ENCODE results near the gene GCM1.

Gene GCM1

GRCh38 chr6:53130569-53131290 lies 17.9 kb downstream of the GCM1 start:
- Histone ChIP-seq H3K27me3 (ENCODE audit: control insufficient read depth in 1 of 2, insufficient read depth in 2 of 2, low read length in 2 of 2) (no peaks in the 10 kb centered on the region), H3K36me3 (ENCODE audit: control insufficient read depth in 1 of 2, insufficient read depth in 2 of 2, low read length in 2 of 2) (no peaks in the 10 kb centered on the region), H3K27ac (ENCODE audit: low read depth, low read length) (no peak overlapping the region), H3K4me3 (ENCODE audit: low read depth in 1 of 2, low read length in 2 of 2) (no peak overlapping the region), H3K9me3 (ENCODE audit: control insufficient read depth in 1 of 2, low read length in 2 of 2) (no peaks in the 10 kb centered on the region), H3K4me1 (ENCODE audit: control insufficient read depth in 1 of 2, insufficient read depth in 2 of 2, low read length in 2 of 2) (no peaks in the 10 kb centered on the region), H3K9ac (ENCODE audit: low read depth in 1 of 2, low read length in 2 of 2) (no peak overlapping the region)

GRCh38 chr6:53128842-53129241 lies 19.8 kb downstream of the GCM1 start:
- H3K4me1 ChIP-seq (ENCODE audit: control insufficient read depth in 1 of 2, insufficient read depth in 2 of 2, low read length in 2 of 2), result no peaks in the 10 kb centered on the region
- no peak overlapping the region for H3K4me3 ChIP-seq (ENCODE audit: low read depth in 1 of 2, low read length in 2 of 2)
- H3K9me3 ChIP-seq (ENCODE audit: control insufficient read depth in 1 of 2, low read length in 2 of 2), result no peaks in the 10 kb centered on the region
- H3K27me3 ChIP-seq (ENCODE audit: control insufficient read depth in 1 of 2, insufficient read depth in 2 of 2, low read length in 2 of 2), result no peaks in the 10 kb centered on the region
- no peak overlapping the region for H3K27ac ChIP-seq (ENCODE audit: low read depth, low read length)
- H3K36me3 ChIP-seq (ENCODE audit: control insufficient read depth in 1 of 2, insufficient read depth in 2 of 2, low read length in 2 of 2), result no peaks in the 10 kb centered on the region
- H3K9ac ChIP-seq (ENCODE audit: low read depth in 1 of 2, low read length in 2 of 2), result no peak overlapping the region

DNA sequence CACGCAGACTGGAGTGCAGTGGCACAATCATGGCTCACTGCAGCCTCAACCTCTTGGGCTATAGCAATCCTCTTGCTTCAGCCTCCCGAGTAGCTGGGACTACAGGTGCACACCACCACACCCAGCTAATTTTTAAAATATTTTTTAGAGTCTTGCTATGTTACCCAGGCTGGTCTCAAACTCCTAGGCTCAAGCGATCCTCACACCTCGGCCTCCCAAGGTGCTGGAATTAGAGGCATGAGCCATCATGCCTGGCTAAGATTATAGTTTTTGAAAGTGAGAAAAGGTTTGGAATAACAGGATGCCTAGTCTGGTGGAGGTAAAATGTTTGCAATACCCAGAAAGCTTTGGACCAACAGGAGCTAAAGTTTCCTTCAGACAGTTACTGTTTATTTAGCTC lies 23.4 kb downstream of the GCM1 start:
- H3K27ac ChIP-seq (ENCODE audit: low read depth, low read length), result no peak overlapping the region
- no peaks in the 10 kb centered on the region for H3K27me3 ChIP-seq (ENCODE audit: control insufficient read depth in 1 of 2, insufficient read depth in 2 of 2, low read length in 2 of 2)
- H3K4me3 ChIP-seq (ENCODE audit: low read depth in 1 of 2, low read length in 2 of 2), result no peak overlapping the region
- no peaks in the 10 kb centered on the region for H3K9me3 ChIP-seq (ENCODE audit: control insufficient read depth in 1 of 2, low read length in 2 of 2)
- no peak overlapping the region for H3K9ac ChIP-seq (ENCODE audit: low read depth in 1 of 2, low read length in 2 of 2)
- H3K36me3 ChIP-seq (ENCODE audit: control insufficient read depth in 1 of 2, insufficient read depth in 2 of 2, low read length in 2 of 2), result no peaks in the 10 kb centered on the region
- peaks cover 0 to 3% of the 10 kb centered on the region in 2 donors for H3K4me1 ChIP-seq (ENCODE audit: control insufficient read depth in 1 of 2, insufficient read depth in 2 of 2, low read length in 2 of 2)

GRCh38 chr6:53124131-53124800 lies 24.4 kb downstream of the GCM1 start:
- Histone ChIP-seq H3K27ac (ENCODE audit: low read depth, low read length) (no peak overlapping the region), H3K4me1 (ENCODE audit: control insufficient read depth in 1 of 2, insufficient read depth in 2 of 2, low read length in 2 of 2) (peaks cover 5 to 8% of the 10 kb centered on the region in 2 donors), H3K4me3 (ENCODE audit: low read depth in 1 of 2, low read length in 2 of 2) (no peak overlapping the region), H3K9ac (ENCODE audit: low read depth in 1 of 2, low read length in 2 of 2) (no peak overlapping the region), H3K27me3 (ENCODE audit: control insufficient read depth in 1 of 2, insufficient read depth in 2 of 2, low read length in 2 of 2) (no peaks in the 10 kb centered on the region), H3K9me3 (ENCODE audit: control insufficient read depth in 1 of 2, low read length in 2 of 2) (no peaks in the 10 kb centered on the region), H3K36me3 (ENCODE audit: control insufficient read depth in 1 of 2, insufficient read depth in 2 of 2, low read length in 2 of 2) (no peaks in the 10 kb centered on the region)

DNA sequence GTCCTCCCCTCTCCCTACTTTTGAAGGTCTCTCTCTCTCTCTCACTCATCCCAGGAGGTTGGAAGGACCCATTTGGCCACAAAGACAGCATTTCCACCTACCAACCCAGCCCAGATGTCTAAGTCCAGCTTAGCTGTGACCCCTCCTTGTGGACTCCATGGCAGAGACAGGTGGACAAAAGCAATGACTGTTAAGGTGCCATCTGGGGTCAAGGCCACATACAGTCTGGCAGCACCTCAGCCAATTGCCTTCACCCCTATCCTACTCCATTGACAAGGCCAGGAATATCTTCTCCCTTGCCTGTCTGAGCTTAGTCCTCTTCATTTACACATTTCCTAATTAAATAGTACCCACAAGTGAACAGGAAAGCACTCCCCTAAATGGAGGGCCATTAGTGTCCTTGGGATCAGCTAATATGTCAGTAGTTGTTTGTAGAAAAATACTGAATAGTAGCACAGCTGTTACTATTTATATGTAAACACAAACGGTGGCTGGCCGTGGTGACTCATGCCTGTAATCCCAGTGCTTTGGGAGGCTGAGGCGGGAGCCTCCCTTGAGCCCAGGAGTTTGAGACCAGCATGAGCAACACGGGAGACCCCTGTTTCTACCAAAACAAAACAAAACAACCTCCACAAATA lies 28.8 kb downstream of the GCM1 start:
- Histone ChIP-seq H3K27me3 (ENCODE audit: control insufficient read depth in 1 of 2, insufficient read depth in 2 of 2, low read length in 2 of 2) (no peaks in the 10 kb centered on the region), H3K9me3 (ENCODE audit: control insufficient read depth in 1 of 2, low read length in 2 of 2) (no peaks in the 10 kb centered on the region), H3K4me1 (ENCODE audit: control insufficient read depth in 1 of 2, insufficient read depth in 2 of 2, low read length in 2 of 2) (peaks cover 5 to 8% of the 10 kb centered on the region in 2 donors), H3K4me3 (ENCODE audit: low read depth in 1 of 2, low read length in 2 of 2) (no peak overlapping the region), H3K36me3 (ENCODE audit: control insufficient read depth in 1 of 2, insufficient read depth in 2 of 2, low read length in 2 of 2) (no peaks in the 10 kb centered on the region), H3K27ac (ENCODE audit: low read depth, low read length) (peak overlapping the region; percentile 15), H3K9ac (ENCODE audit: low read depth in 1 of 2, low read length in 2 of 2) (no peak overlapping the region)

- H3K27me3 ChIP-seq (ENCODE audit: control insufficient read depth in 1 of 2, insufficient read depth in 2 of 2, low read length in 2 of 2), result no peaks in the 10 kb centered on the region
- H3K9ac ChIP-seq (ENCODE audit: low read depth in 1 of 2, low read length in 2 of 2), result no peak overlapping the region
- H3K4me1 ChIP-seq (ENCODE audit: control insufficient read depth in 1 of 2, insufficient read depth in 2 of 2, low read length in 2 of 2), result peaks cover 5 to 8% of the 10 kb centered on the region in 2 donors
- no peaks in the 10 kb centered on the region for H3K36me3 ChIP-seq (ENCODE audit: control insufficient read depth in 1 of 2, insufficient read depth in 2 of 2, low read length in 2 of 2)
- H3K27ac ChIP-seq (ENCODE audit: low read depth, low read length), result no peak overlapping the region
- H3K9me3 ChIP-seq (ENCODE audit: control insufficient read depth in 1 of 2, low read length in 2 of 2), result no peaks in the 10 kb centered on the region
- no peak overlapping the region for H3K4me3 ChIP-seq (ENCODE audit: low read depth in 1 of 2, low read length in 2 of 2)
Measured at GRCh38 chr6:53119349-53119748, 29.3 kb downstream of the GCM1 start.

DNA sequence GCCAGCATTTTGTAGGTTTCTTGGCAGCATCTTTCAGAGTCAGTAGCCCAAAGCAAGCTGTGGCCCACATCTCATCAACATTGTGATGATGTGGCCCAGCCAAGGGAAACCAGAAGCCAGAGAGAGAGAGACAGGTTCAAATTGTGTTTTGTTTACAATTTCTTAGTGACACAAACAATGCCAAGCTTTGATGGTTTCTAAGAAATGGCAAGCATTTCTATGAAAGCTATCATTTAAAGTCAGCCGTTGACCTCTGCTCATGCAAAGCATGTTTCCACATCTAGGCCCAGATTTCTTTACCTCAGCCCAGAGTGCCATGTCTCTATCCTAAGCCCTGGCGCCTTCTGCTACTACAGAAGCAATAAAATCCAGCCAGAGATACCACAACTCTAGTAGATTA lies 32.9 kb downstream of the GCM1 start:
- H3K9ac ChIP-seq (ENCODE audit: low read depth in 1 of 2, low read length in 2 of 2), result no peak overlapping the region
- H3K9me3 ChIP-seq (ENCODE audit: control insufficient read depth in 1 of 2, low read length in 2 of 2), result no peaks in the 10 kb centered on the region
- no peak overlapping the region for H3K27ac ChIP-seq (ENCODE audit: low read depth, low read length)
- H3K4me3 ChIP-seq (ENCODE audit: low read depth in 1 of 2, low read length in 2 of 2), result no peak overlapping the region
- no peaks in the 10 kb centered on the region for H3K27me3 ChIP-seq (ENCODE audit: control insufficient read depth in 1 of 2, insufficient read depth in 2 of 2, low read length in 2 of 2)
- peaks cover 17 to 22% of the 10 kb centered on the region in 2 donors for H3K4me1 ChIP-seq (ENCODE audit: control insufficient read depth in 1 of 2, insufficient read depth in 2 of 2, low read length in 2 of 2)
- no peaks in the 10 kb centered on the region for H3K36me3 ChIP-seq (ENCODE audit: control insufficient read depth in 1 of 2, insufficient read depth in 2 of 2, low read length in 2 of 2)

GRCh38 chr6:53115113-53115512 lies 33.5 kb downstream of the GCM1 start:
- no peaks in the 10 kb centered on the region for H3K27me3 ChIP-seq (ENCODE audit: control insufficient read depth in 1 of 2, insufficient read depth in 2 of 2, low read length in 2 of 2)
- no peak overlapping the region for H3K9ac ChIP-seq (ENCODE audit: low read depth in 1 of 2, low read length in 2 of 2)
- H3K9me3 ChIP-seq (ENCODE audit: control insufficient read depth in 1 of 2, low read length in 2 of 2), result no peaks in the 10 kb centered on the region
- no peaks in the 10 kb centered on the region for H3K36me3 ChIP-seq (ENCODE audit: control insufficient read depth in 1 of 2, insufficient read depth in 2 of 2, low read length in 2 of 2)
- H3K4me3 ChIP-seq (ENCODE audit: low read depth in 1 of 2, low read length in 2 of 2), result no peak overlapping the region
- H3K4me1 ChIP-seq (ENCODE audit: control insufficient read depth in 1 of 2, insufficient read depth in 2 of 2, low read length in 2 of 2), result peaks cover 17 to 18% of the 10 kb centered on the region in 2 donors
- H3K27ac ChIP-seq (ENCODE audit: low read depth, low read length), result no peak overlapping the region

DNA sequence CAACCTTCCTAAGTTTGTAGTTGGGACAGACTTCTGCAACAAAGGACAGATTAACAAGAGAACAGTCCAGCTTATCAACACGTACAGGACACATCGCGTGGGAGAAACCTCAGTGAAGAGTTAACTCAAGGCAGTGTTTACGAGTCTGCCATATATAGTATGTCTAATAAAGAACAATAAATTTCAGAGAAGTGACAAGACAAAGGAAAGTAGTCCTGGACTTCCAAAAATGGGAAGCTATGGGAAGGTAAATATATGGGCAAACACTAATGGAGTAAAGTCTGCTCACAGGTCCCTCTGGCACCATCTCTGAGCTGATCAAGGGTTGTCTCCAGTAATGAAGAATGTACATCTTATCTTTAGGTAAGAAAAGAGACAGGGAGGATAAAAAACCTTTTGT lies 34.9 kb downstream of the GCM1 start:
- no peak overlapping the region for H3K27ac ChIP-seq (ENCODE audit: low read depth, low read length)
- no peak overlapping the region for H3K4me3 ChIP-seq (ENCODE audit: low read depth in 1 of 2, low read length in 2 of 2)
- no peaks in the 10 kb centered on the region for H3K27me3 ChIP-seq (ENCODE audit: control insufficient read depth in 1 of 2, insufficient read depth in 2 of 2, low read length in 2 of 2)

GRCh38 chr6:53112871-53113270 lies 35.8 kb downstream of the GCM1 start:
- Histone ChIP-seq H3K36me3 (ENCODE audit: control insufficient read depth in 1 of 2, insufficient read depth in 2 of 2, low read length in 2 of 2) (no peaks in the 10 kb centered on the region), H3K9ac (ENCODE audit: low read depth in 1 of 2, low read length in 2 of 2) (no peak overlapping the region), H3K27ac (ENCODE audit: low read depth, low read length) (no peak overlapping the region), H3K27me3 (ENCODE audit: control insufficient read depth in 1 of 2, insufficient read depth in 2 of 2, low read length in 2 of 2) (no peaks in the 10 kb centered on the region), H3K4me3 (ENCODE audit: low read depth in 1 of 2, low read length in 2 of 2) (peak overlapping the region in 1 of 2 donors; percentile 11), H3K9me3 (ENCODE audit: control insufficient read depth in 1 of 2, low read length in 2 of 2) (no peaks in the 10 kb centered on the region), H3K4me1 (ENCODE audit: control insufficient read depth in 1 of 2, insufficient read depth in 2 of 2, low read length in 2 of 2) (peaks cover 12 to 14% of the 10 kb centered on the region in 2 donors)

More for the DNA sequence above, 34.9 kb downstream of the GCM1 start:
- Histone ChIP-seq H3K4me1 (ENCODE audit: control insufficient read depth in 1 of 2, insufficient read depth in 2 of 2, low read length in 2 of 2) (peaks cover 12 to 14% of the 10 kb centered on the region in 2 donors), H3K9me3 (ENCODE audit: control insufficient read depth in 1 of 2, low read length in 2 of 2) (no peaks in the 10 kb centered on the region), H3K9ac (ENCODE audit: low read depth in 1 of 2, low read length in 2 of 2) (no peak overlapping the region), H3K36me3 (ENCODE audit: control insufficient read depth in 1 of 2, insufficient read depth in 2 of 2, low read length in 2 of 2) (no peaks in the 10 kb centered on the region)

Measured in duodenal mucosa (tissue), 2 donors.